Measurements from ENCODE around the gene FLNB.

FLNB gene

GRCh38 chr3:58210761-58211460, 202.7 kb downstream of the FLNB start, which contains the start of gene DNASE1L3:
Gene DNASE1L3, minus strand, starts transcription at chr3:58210972. Its CDS starts 66 bp downstream, at chr3:58210906.
- TF ChIP-seq CSRNP3 (CRISPR knock-in tag; IDR thresholded peaks at IDR 0.05), result no peak
- no peak for TF ChIP-seq TCF4 (CRISPR knock-in tag; IDR thresholded peaks at IDR 0.05; ENCODE audit: borderline replicate concordance)
- no peak for TF ChIP-seq ARNTL (CRISPR knock-in tag; IDR thresholded peaks at IDR 0.05; ENCODE audit: borderline replicate concordance, low read depth)
- TF ChIP-seq CSDC2 (CRISPR knock-in tag; IDR thresholded peaks at IDR 0.05), result no peak
- TF ChIP-seq RARB (CRISPR knock-in tag; IDR thresholded peaks at IDR 0.05), result no peak
- no peak for TF ChIP-seq PATZ1 (CRISPR knock-in tag; IDR thresholded peaks at IDR 0.05; ENCODE audit: borderline replicate concordance)
- TF ChIP-seq TSHZ2 (CRISPR knock-in tag; IDR thresholded peaks at IDR 0.05), result no peak
- TF ChIP-seq PPARA (CRISPR knock-in tag; IDR thresholded peaks at IDR 0.05; ENCODE audit: borderline replicate concordance), result no peak
- TF ChIP-seq SNAI2 (CRISPR knock-in tag; IDR thresholded peaks at IDR 0.05), result no peak
- TF ChIP-seq ZNF8 (CRISPR knock-in tag; IDR thresholded peaks at IDR 0.05), result no peak
- no peak for TF ChIP-seq OSR1 (CRISPR knock-in tag; IDR thresholded peaks at IDR 0.05)
- TF ChIP-seq POU6F1 (CRISPR knock-in tag; IDR thresholded peaks at IDR 0.05; ENCODE audit: borderline replicate concordance, low read depth), result no peak
- no peak for TF ChIP-seq ZNF565 (CRISPR knock-in tag; conservative IDR thresholded peaks at IDR 0.05; ENCODE audit: low read depth)
- TF ChIP-seq ISL1 (CRISPR knock-in tag; IDR thresholded peaks at IDR 0.05), result no peak
- no peak for TF ChIP-seq CREB5 (CRISPR knock-in tag; IDR thresholded peaks at IDR 0.05; ENCODE audit: low read depth)
- TF ChIP-seq ZNF70 (CRISPR knock-in tag; IDR thresholded peaks at IDR 0.05), result no peak
- no peak for TF ChIP-seq ZC3H10 (CRISPR knock-in tag; IDR thresholded peaks at IDR 0.05)
- no peak for TF ChIP-seq TOX (CRISPR knock-in tag; IDR thresholded peaks at IDR 0.05; ENCODE audit: borderline replicate concordance)
- no peak for TF ChIP-seq BACH2 (CRISPR knock-in tag; IDR thresholded peaks at IDR 0.05; ENCODE audit: borderline replicate concordance)
- ATAC-seq, result no peak

GRCh38 chr3:58214484-58215316, 206.5 kb downstream of the FLNB start:
- no peak for ATAC-seq
- TF ChIP-seq GLIS3 (CRISPR knock-in tag; IDR thresholded peaks at IDR 0.05) (no peak), ESRRG (CRISPR knock-in tag; IDR thresholded peaks at IDR 0.05) (no peak), OSR1 (CRISPR knock-in tag; IDR thresholded peaks at IDR 0.05) (no peak), ARNTL (CRISPR knock-in tag; IDR thresholded peaks at IDR 0.05; ENCODE audit: borderline replicate concordance, low read depth) (no peak), ZNF70 (CRISPR knock-in tag; IDR thresholded peaks at IDR 0.05) (no peak), TCF4 (CRISPR knock-in tag; IDR thresholded peaks at IDR 0.05; ENCODE audit: borderline replicate concordance) (no peak), RARB (CRISPR knock-in tag; IDR thresholded peaks at IDR 0.05) (no peak), TSHZ2 (CRISPR knock-in tag; IDR thresholded peaks at IDR 0.05) (no peak), PPARA (CRISPR knock-in tag; IDR thresholded peaks at IDR 0.05; ENCODE audit: borderline replicate concordance) (no peak), ZFP3 (CRISPR knock-in tag; IDR thresholded peaks at IDR 0.05) (no peak), CREB5 (CRISPR knock-in tag; IDR thresholded peaks at IDR 0.05; ENCODE audit: low read depth) (no peak)

Data from SK-N-SH treated with all-trans-retinoic acid at 6 μM for 48 hours (cell line).